Activated gamma-delta T cell (primary cell): ENCODE results near the gene NLK.
"Not testable (repeated sequence)": the region's sequence is repeated elsewhere in the genome, so short reads cannot be mapped to it uniquely, and the experiment has no call there.

Experiments
- DNase-seq: peaks from one replicate; lab custom pipeline; 2025; lab: John Stamatoyannopoulos, UW

NLK gene

GRCh38 chr17:28072936-28073533, 30.6 kb downstream of the NLK start:
- no peak for DNase-seq

- DNase-seq, result no peak
Observed at GRCh38 chr17:28074010-28074409, 31.5 kb downstream of the NLK start.

GRCh38 chr17:28076144-28076543, 33.7 kb downstream of the NLK start:
- no peak for DNase-seq

- DNase-seq, result not testable (repeated sequence)
Observed at GRCh38 chr17:28077140-28077539, 34.7 kb downstream of the NLK start.

GRCh38 chr17:28078341-28079229, 36.1 kb downstream of the NLK start:
- no peak for DNase-seq

- DNase-seq, result no peak
Observed at GRCh38 chr17:28081467-28081866, 39.0 kb downstream of the NLK start.

GRCh38 chr17:28085766-28086165, 43.3 kb downstream of the NLK start:
- DNase-seq, result no peak

GRCh38 chr17:28086519-28086918, 44.0 kb downstream of the NLK start:
- DNase-seq, result no peak

GRCh38 chr17:28087743-28088142, 45.3 kb downstream of the NLK start:
- no peak for DNase-seq

GRCh38 chr17:28090551-28090950, 48.1 kb downstream of the NLK start:
- no peak for DNase-seq

- no peak for DNase-seq
Observed at GRCh38 chr17:28092088-28092487, 49.6 kb downstream of the NLK start.

- DNase-seq, result no peak
Observed at GRCh38 chr17:28093999-28094716, 51.7 kb downstream of the NLK start.

- no peak for DNase-seq
Observed at GRCh38 chr17:28096756-28097155, 54.3 kb downstream of the NLK start.

- DNase-seq, result no peak
Observed at GRCh38 chr17:28097254-28097653, 54.8 kb downstream of the NLK start.

GRCh38 chr17:28097901-28098300, 55.4 kb downstream of the NLK start:
- DNase-seq, result no peak

- not testable (repeated sequence) for DNase-seq
Observed at GRCh38 chr17:28098591-28098990, 56.1 kb downstream of the NLK start.

- DNase-seq, result no peak
Observed at GRCh38 chr17:28100251-28100650, 57.8 kb downstream of the NLK start.

- no peak for DNase-seq
Observed at GRCh38 chr17:28100936-28101335, 58.5 kb downstream of the NLK start.

GRCh38 chr17:28101919-28102318, 59.4 kb downstream of the NLK start:
- no peak for DNase-seq

GRCh38 chr17:28105501-28105900, 63.0 kb downstream of the NLK start:
- DNase-seq, result no peak

- no peak for DNase-seq
Observed at GRCh38 chr17:28110184-28110583, 67.7 kb downstream of the NLK start.

GRCh38 chr17:28112181-28112580, 69.7 kb downstream of the NLK start:
- no peak for DNase-seq

- no peak for DNase-seq
Observed at GRCh38 chr17:28112606-28113005, 70.1 kb downstream of the NLK start.
